HCT116 (cell line): ENCODE measurements around the gene PRSS21. TPM values are rescaled to one million over a fixed set of nuclear protein-coding genes. Genes with fewer than 3 reads are reported as not detected.

Experiments
- ATAC-seq: fragments of 200-7000 bp; cut with Tn5 transposase; 2 replicates; pipeline ENCODE4 v1.9.1; 2020; ENCODE audit warnings: mild to moderate bottlenecking, moderate library complexity
- BruUV-seq: library from RNA; stranded (reverse); fragments of 400-500 nt; replicated peaks from 2 replicates; lab custom pipeline; 2021; lab: Mats Ljungman, UMichigan
- CTCF ChIA-PET: fragments of 300-600 bp; sonication (Branson Sonifier 250); formaldehyde crosslinking; loops from one replicate; lab custom pipeline; 2021; ENCODE audit warnings: antibody characterized with exemption; lab: Charles Lee
- POLR2A ChIA-PET: fragments of 300-600, 350-600 bp; sonication (Branson Sonifier 250); formaldehyde crosslinking; loops from one replicate; lab custom pipeline; 2021; ENCODE audit warnings: antibody characterized with exemption; lab: Charles Lee
- RAD21 ChIA-PET, 2 experiments: fragments of 300-600 bp; sonication (Branson Sonifier 250); formaldehyde crosslinking; loops; one replicate each; lab custom pipeline; 2023; ENCODE audit warnings: low total read pairs in 2 of 2; ENCODE audit not compliant: uncharacterized antibody in 2 of 2, unreplicated experiment in 2 of 2, low non-redundant PET in 1 of 2; lab: Charles Lee
- DNase-seq: peaks from one replicate; pipeline ENCODE4 v3.0.0-alpha.2; 2010; ENCODE audit warnings: low read depth, low spot score
- H2AFZ ChIP-seq: fragments of 200-600 bp; shearing (Covaris generic), sonication (generic); 2 replicates; pipeline ENCODE4 v1.6.1; 2017; ENCODE audit warnings: low read depth, mixed run types, mixed read lengths, antibody characterized with exemption, low read length; ENCODE audit not compliant: poor library complexity, severe bottlenecking
- H3K27ac ChIP-seq: 2 replicates; pipeline ENCODE4 v1.5.1; 2012; ENCODE audit warnings: low read depth, low read length
- H3K27me3 ChIP-seq: fragments of 200-600 bp; sonication (generic); 2 replicates; pipeline ENCODE4 v1.6.1; 2016; ENCODE audit warnings: mixed run types, low read length, mixed read lengths; ENCODE audit not compliant: insufficient read depth
- H3K36me3 ChIP-seq, 2 experiments: fragments of 200-500 bp in 1 of 2; fragments of 200-600 bp in 1 of 2; sonication (Bioruptor generic) in 1 of 2; sonication (generic) in 1 of 2; 2 replicates each; pipeline versions ENCODE4 v1.5.1 to v1.6.1; 2014 to 2016; ENCODE audit warnings: low read length in 2 of 2, inconsistent platforms in 1 of 2, mixed read lengths in 1 of 2, mixed run types in 1 of 2; ENCODE audit not compliant: insufficient read depth in 2 of 2, control insufficient read depth in 1 of 2
- H3K4me1 ChIP-seq, 2 experiments: fragments of 200-600 bp in 1 of 2; sonication (generic) in 1 of 2; 2 replicates each; pipeline versions ENCODE4 v1.5.1 to v1.6.1; 2012 to 2017; ENCODE audit warnings: low read length in 2 of 2, inconsistent platforms in 1 of 2, mild to moderate bottlenecking in 1 of 2, mixed read lengths in 1 of 2, mixed run types in 1 of 2, moderate library complexity in 1 of 2; ENCODE audit not compliant: insufficient read depth in 2 of 2, control insufficient read depth in 1 of 2
- H3K4me2 ChIP-seq: fragments of 200-600 bp; sonication (generic); 2 replicates; pipeline ENCODE4 v1.6.1; 2017; ENCODE audit warnings: mixed run types, low read length, mixed read lengths
- H3K4me3 ChIP-seq, 2 experiments: fragments of 200-600 bp in 1 of 2; sonication (generic) in 1 of 2; replicated peaks in 1 of 2; 2 replicates each; pipeline ENCODE4 v1.5.1; 2011 to 2016; ENCODE audit warnings: low read length in 2 of 2, control low read depth in 1 of 2, low read depth in 1 of 2, mild to moderate bottlenecking in 1 of 2, mixed read lengths in 1 of 2, mixed run types in 1 of 2
- H3K79me2 ChIP-seq: fragments of 200-600 bp; sonication (generic); 2 replicates; pipeline ENCODE4 v1.6.1; 2017; ENCODE audit warnings: mild to moderate bottlenecking, mixed run types, low read length, moderate library complexity, mixed read lengths; ENCODE audit not compliant: insufficient read depth
- H3K9ac ChIP-seq: fragments of 200-600 bp; sonication (generic); 2 replicates; pipeline ENCODE4 v1.6.1; 2016; ENCODE audit warnings: low read length, mixed read lengths
- H3K9me2 ChIP-seq: fragments of 200-600 bp; sonication (generic), shearing (Covaris generic); 2 replicates; pipeline ENCODE4 v1.6.1; 2017; ENCODE audit warnings: mixed run types, mild to moderate bottlenecking, moderate library complexity; ENCODE audit not compliant: insufficient read depth
- H3K9me3 ChIP-seq, 2 experiments: fragments of 200-500 bp in 1 of 2; fragments of 200-600 bp in 1 of 2; sonication (Bioruptor generic) in 1 of 2; sonication (generic) in 1 of 2; 2 replicates each; pipeline ENCODE4 v1.6.1; 2014 to 2017; ENCODE audit warnings: low read length in 2 of 2, mixed read lengths in 2 of 2, inconsistent platforms in 1 of 2, low read depth in 1 of 2, mild to moderate bottlenecking in 1 of 2, mixed run types in 1 of 2, moderate library complexity in 1 of 2; ENCODE audit not compliant: control insufficient read depth in 1 of 2, insufficient read depth in 1 of 2
- H4K20me1 ChIP-seq: fragments of 200-600 bp; sonication (generic), shearing (Covaris generic); 2 replicates; pipeline ENCODE4 v1.6.1; 2017; ENCODE audit warnings: mixed run types, mild to moderate bottlenecking, moderate library complexity; ENCODE audit not compliant: insufficient read depth
- CBX3 ChIP-seq: IDR thresholded peaks from 2 replicates; pipeline ENCODE4 v1.6.1; 2012; ENCODE audit warnings: low read depth
- CEBPB ChIP-seq: IDR thresholded peaks from 2 replicates; pipeline ENCODE4 v1.6.1; 2012; ENCODE audit warnings: low read depth
- EGR1 ChIP-seq: IDR thresholded peaks from 2 replicates; pipeline ENCODE4 v1.6.1; 2012; ENCODE audit warnings: low read depth
- ELF1 ChIP-seq: IDR thresholded peaks from 2 replicates; pipeline ENCODE4 v1.6.1; 2012; ENCODE audit warnings: low read depth, borderline replicate concordance
- EZH2phosphoT487 ChIP-seq: fragments of 200-600 bp; IDR thresholded peaks from 2 replicates; pipeline ENCODE4 v1.6.1; 2018; ENCODE audit warnings: antibody characterized with exemption, borderline replicate concordance
- FOSL1 ChIP-seq: IDR thresholded peaks from 2 replicates; pipeline ENCODE4 v1.6.1; 2012; ENCODE audit warnings: low read depth
- JUND ChIP-seq: IDR thresholded peaks from 2 replicates; pipeline ENCODE4 v1.6.1; 2012
- POLR2A ChIP-seq: IDR thresholded peaks from 2 replicates; pipeline ENCODE4 v1.7.0; 2011; ENCODE audit warnings: borderline replicate concordance; ENCODE audit not compliant: insufficient read depth, insufficient read length; ENCODE audit errors: extremely low read depth
- RAD21 ChIP-seq: IDR thresholded peaks from 2 replicates; pipeline ENCODE4 v1.6.1; 2012; ENCODE audit warnings: low read depth, mild to moderate bottlenecking
- SIN3A ChIP-seq: IDR thresholded peaks from 2 replicates; pipeline ENCODE4 v1.6.1; 2012; ENCODE audit warnings: low read depth
- SP1 ChIP-seq: IDR thresholded peaks from 2 replicates; pipeline ENCODE4 v1.6.1; 2012; ENCODE audit warnings: low read depth
- TCF7L2 ChIP-seq: IDR thresholded peaks from 2 replicates; pipeline ENCODE4 v1.7.0; 2011; ENCODE audit warnings: borderline replicate concordance, inconsistent platforms; ENCODE audit not compliant: insufficient read depth, insufficient read length; ENCODE audit errors: extremely low read depth
- YY1 ChIP-seq: IDR thresholded peaks from 2 replicates; pipeline ENCODE4 v1.6.1; 2011; ENCODE audit warnings: low read length, low read depth, moderate library complexity, mild to moderate bottlenecking; ENCODE audit not compliant: insufficient replicate concordance; ENCODE audit errors: extremely low read depth
- ZFX ChIP-seq: fragments of 450-650 bp; IDR thresholded peaks from 2 replicates; pipeline ENCODE4 v1.6.1; 2017
- intact Hi-C: fragments of 100-400 bp; cut with micrococcal nuclease; formaldehyde crosslinking; loops from 2 replicates; pipeline ENCODE4 v1.10.0; 2022
- total RNA-seq: library from RNA; stranded (reverse); gene quantifications from one replicate; pipeline ENCODE4 v1.2.1, GENCODE V29; 2021; ENCODE audit not compliant: unreplicated experiment
- TF ChIP-seq, protein P1 (sequence below): IDR thresholded peaks from 2 replicates; pipeline ENCODE4 v1.6.1; 2012; ENCODE audit warnings: low read depth
- TF ChIP-seq, protein P2 (sequence below): IDR thresholded peaks from 2 replicates; pipeline ENCODE4 v1.6.1; 2012
- TF ChIP-seq, protein P3 (sequence below), 3 experiments: fragments of 200-600 bp in 1 of 3; sonication (generic) in 1 of 3; IDR thresholded peaks in 2 of 3; conservative IDR thresholded peaks in 1 of 3; 2 replicates each; pipeline ENCODE4 v1.5.1; 2012 to 2017; ENCODE audit warnings: low read depth in 2 of 3, low read length in 2 of 3, antibody characterized with exemption in 1 of 3, borderline replicate concordance in 1 of 3, control low read depth in 1 of 3, mild to moderate bottlenecking in 1 of 3, mixed read lengths in 1 of 3, mixed run types in 1 of 3, moderate library complexity in 1 of 3; ENCODE audit not compliant: insufficient read depth in 1 of 3
- TF ChIP-seq, protein P4 (sequence below): IDR thresholded peaks from 2 replicates; pipeline ENCODE4 v1.6.1; 2012
- TF ChIP-seq, protein P5 (sequence below): IDR thresholded peaks from 2 replicates; pipeline ENCODE4 v1.6.1; 2011; ENCODE audit warnings: mild to moderate bottlenecking, low read length, moderate library complexity; ENCODE audit not compliant: insufficient replicate concordance; ENCODE audit errors: extremely low read depth

Gene PRSS21
- total RNA-seq, 1 experiment from 2014 or later: 0.39 TPM

DNA sequence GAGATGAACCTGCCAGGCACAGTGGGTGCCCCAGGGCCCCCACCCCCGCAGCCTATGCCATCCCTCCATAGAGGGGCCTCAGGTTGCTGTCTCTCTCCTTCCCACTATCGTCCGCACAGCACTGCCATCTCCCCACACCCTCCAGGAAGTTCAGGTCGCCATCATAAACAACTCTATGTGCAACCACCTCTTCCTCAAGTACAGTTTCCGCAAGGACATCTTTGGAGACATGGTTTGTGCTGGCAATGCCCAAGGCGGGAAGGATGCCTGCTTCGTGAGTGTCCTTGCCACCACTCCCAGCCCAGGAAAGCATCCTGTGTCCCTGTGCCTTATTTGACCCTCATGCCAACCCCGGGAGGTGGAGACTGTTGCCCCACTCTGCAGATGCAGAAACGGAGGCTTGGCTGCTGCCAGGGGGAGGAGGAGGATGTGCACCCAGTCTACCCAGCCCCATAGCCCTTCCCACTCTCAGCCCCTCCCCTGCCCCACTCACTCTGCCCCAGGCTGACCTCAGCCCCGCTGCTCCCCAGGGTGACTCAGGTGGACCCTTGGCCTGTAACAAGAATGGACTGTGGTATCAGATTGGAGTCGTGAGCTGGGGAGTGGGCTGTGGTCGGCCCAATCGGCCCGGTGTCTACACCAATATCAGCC is 3.9 kb downstream of the PRSS21 start:
- no peak overlapping the region for H3K4me2 ChIP-seq
- ChIA-PET RAD21 (no interaction called here), CTCF (no interaction called here), POLR2A (no interaction called here)
- no peaks in the 10 kb centered on the region for H3K27me3 ChIP-seq
- H3K79me2 ChIP-seq: no peaks in the 10 kb centered on the region
- H3K9me2 ChIP-seq: no peaks in the 10 kb centered on the region
- H3K36me3 ChIP-seq: no peaks in the 10 kb centered on the region
- intact Hi-C loops: no loop called here
- no peak overlapping the region for H3K4me3 ChIP-seq
- DNase-seq (no peak), ATAC-seq (no peak)
- BruUV-seq: no TSS peak
- no peaks in the 10 kb centered on the region for H3K9me3 ChIP-seq
- no peaks in the 10 kb centered on the region for H3K4me1 ChIP-seq
- H3K9ac ChIP-seq: no peak overlapping the region
- TF ChIP-seq EZH2phosphoT487: no peak
- TF ChIP-seq EGR1: no peak
- TF ChIP-seq YY1: no peak
- no peak for TF ChIP-seq CEBPB
- TF ChIP-seq, protein P1, sequence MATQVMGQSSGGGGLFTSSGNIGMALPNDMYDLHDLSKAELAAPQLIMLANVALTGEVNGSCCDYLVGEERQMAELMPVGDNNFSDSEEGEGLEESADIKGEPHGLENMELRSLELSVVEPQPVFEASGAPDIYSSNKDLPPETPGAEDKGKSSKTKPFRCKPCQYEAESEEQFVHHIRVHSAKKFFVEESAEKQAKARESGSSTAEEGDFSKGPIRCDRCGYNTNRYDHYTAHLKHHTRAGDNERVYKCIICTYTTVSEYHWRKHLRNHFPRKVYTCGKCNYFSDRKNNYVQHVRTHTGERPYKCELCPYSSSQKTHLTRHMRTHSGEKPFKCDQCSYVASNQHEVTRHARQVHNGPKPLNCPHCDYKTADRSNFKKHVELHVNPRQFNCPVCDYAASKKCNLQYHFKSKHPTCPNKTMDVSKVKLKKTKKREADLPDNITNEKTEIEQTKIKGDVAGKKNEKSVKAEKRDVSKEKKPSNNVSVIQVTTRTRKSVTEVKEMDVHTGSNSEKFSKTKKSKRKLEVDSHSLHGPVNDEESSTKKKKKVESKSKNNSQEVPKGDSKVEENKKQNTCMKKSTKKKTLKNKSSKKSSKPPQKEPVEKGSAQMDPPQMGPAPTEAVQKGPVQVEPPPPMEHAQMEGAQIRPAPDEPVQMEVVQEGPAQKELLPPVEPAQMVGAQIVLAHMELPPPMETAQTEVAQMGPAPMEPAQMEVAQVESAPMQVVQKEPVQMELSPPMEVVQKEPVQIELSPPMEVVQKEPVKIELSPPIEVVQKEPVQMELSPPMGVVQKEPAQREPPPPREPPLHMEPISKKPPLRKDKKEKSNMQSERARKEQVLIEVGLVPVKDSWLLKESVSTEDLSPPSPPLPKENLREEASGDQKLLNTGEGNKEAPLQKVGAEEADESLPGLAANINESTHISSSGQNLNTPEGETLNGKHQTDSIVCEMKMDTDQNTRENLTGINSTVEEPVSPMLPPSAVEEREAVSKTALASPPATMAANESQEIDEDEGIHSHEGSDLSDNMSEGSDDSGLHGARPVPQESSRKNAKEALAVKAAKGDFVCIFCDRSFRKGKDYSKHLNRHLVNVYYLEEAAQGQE: no peak
- no peak for TF ChIP-seq RAD21
- TF ChIP-seq POLR2A: no peak
- no peak for TF ChIP-seq JUND
- TF ChIP-seq, protein P2, sequence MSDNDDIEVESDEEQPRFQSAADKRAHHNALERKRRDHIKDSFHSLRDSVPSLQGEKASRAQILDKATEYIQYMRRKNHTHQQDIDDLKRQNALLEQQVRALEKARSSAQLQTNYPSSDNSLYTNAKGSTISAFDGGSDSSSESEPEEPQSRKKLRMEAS: no peak
- no peak for TF ChIP-seq CBX3
- no peak for TF ChIP-seq ELF1
- no peak for TF ChIP-seq SIN3A
- TF ChIP-seq, protein P3, sequence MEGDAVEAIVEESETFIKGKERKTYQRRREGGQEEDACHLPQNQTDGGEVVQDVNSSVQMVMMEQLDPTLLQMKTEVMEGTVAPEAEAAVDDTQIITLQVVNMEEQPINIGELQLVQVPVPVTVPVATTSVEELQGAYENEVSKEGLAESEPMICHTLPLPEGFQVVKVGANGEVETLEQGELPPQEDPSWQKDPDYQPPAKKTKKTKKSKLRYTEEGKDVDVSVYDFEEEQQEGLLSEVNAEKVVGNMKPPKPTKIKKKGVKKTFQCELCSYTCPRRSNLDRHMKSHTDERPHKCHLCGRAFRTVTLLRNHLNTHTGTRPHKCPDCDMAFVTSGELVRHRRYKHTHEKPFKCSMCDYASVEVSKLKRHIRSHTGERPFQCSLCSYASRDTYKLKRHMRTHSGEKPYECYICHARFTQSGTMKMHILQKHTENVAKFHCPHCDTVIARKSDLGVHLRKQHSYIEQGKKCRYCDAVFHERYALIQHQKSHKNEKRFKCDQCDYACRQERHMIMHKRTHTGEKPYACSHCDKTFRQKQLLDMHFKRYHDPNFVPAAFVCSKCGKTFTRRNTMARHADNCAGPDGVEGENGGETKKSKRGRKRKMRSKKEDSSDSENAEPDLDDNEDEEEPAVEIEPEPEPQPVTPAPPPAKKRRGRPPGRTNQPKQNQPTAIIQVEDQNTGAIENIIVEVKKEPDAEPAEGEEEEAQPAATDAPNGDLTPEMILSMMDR (IDR thresholded peaks at IDR 0.05 in 2 of 3, conservative IDR thresholded peaks at IDR 0.05 in 1 of 3; ENCODE audit: borderline replicate concordance in 1 of 3, insufficient read depth in 1 of 3, low read depth in 2 of 3, low read length in 2 of 3): no peak
- TF ChIP-seq, protein P4, sequence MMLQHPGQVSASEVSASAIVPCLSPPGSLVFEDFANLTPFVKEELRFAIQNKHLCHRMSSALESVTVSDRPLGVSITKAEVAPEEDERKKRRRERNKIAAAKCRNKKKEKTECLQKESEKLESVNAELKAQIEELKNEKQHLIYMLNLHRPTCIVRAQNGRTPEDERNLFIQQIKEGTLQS: no peak
- TF ChIP-seq, protein P5, sequence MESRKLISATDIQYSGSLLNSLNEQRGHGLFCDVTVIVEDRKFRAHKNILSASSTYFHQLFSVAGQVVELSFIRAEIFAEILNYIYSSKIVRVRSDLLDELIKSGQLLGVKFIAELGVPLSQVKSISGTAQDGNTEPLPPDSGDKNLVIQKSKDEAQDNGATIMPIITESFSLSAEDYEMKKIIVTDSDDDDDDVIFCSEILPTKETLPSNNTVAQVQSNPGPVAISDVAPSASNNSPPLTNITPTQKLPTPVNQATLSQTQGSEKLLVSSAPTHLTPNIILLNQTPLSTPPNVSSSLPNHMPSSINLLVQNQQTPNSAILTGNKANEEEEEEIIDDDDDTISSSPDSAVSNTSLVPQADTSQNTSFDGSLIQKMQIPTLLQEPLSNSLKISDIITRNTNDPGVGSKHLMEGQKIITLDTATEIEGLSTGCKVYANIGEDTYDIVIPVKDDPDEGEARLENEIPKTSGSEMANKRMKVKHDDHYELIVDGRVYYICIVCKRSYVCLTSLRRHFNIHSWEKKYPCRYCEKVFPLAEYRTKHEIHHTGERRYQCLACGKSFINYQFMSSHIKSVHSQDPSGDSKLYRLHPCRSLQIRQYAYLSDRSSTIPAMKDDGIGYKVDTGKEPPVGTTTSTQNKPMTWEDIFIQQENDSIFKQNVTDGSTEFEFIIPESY: no peak
- TF ChIP-seq TCF7L2: no peak
- TF ChIP-seq ZFX: no peak
- TF ChIP-seq SP1: no peak
- TF ChIP-seq FOSL1: no peak
- H4K20me1 ChIP-seq: no peaks in the 10 kb centered on the region
- no peak overlapping the region for H3K27ac ChIP-seq
- no peak overlapping the region for H2AFZ ChIP-seq
